Vagina (tissue), 2 donors: Measurements from ENCODE around the gene THTPA.

ENCODE experiments used
- CTCF ChIP-seq, 3 experiments: fragments of 450-650 bp in 2 of 3; fragments of 200-600 bp in 1 of 3; sonication (generic) in 1 of 3; IDR thresholded peaks; one replicate each; pipeline ENCODE4 v1.5.1; 2017 to 2019; ENCODE audit warnings: antibody characterized with exemption in 3 of 3, mild to moderate bottlenecking in 2 of 3, moderate library complexity in 2 of 3
- POLR2A ChIP-seq, 2 donors: fragments of 450-650 bp; IDR thresholded peaks; one replicate each; pipeline ENCODE4 v1.6.1; 2017; ENCODE audit warnings: antibody characterized with exemption in 2 of 2, mild to moderate bottlenecking in 2 of 2, moderate library complexity in 2 of 2

DNA sequence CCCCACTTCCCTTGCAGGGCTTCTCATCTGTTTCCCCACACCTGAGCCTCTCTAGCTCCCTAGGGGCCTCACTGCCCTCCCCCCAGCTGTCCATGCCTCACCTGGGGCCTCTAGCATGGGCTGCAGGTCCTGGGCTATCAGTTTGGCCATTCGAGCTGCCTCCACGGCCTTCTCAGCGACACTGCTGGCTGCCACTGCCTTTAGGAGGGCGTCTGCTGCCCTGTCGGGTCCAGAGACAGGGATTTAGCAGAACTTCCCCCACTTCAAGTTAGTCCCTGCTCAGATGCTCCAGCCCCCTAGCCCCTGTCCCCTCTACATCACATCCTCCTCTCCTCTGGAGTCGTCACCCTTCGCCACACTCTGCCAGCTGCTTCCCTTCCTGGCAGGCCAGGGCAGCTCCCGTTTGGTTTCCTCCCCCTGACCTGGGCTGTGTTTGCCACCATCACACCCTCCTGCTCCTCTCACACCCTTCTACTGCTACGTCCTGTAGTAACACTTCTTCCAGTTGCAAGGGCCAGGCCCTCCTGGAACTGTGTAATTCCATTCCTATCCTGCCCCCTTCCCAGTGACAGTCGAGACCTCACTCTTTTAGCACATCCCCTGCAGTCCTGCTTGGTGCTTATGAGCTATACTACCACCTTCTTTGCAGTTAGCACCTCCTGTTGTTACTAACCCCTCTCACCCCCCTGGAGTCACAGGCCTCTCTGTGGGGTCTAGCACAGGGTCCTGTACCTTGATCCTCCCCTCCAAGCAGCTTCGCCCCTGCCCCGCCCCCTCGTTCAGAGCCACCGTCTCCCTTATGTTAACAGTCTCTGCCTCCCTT is 15.8 kb downstream of the THTPA start:
- no peak for TF ChIP-seq CTCF (IDR thresholded peaks at IDR 0.05)
- TF ChIP-seq POLR2A (IDR thresholded peaks at IDR 0.05) = no peak
